IPS-11a (cell line): Measurements from ENCODE around the gene MAP3K4.
"Not testable (repeated sequence)": the region's sequence is repeated elsewhere in the genome, so short reads cannot be mapped to it uniquely, and the experiment has no call there.

Source experiments
- H3K4me3 ChIP-seq: one replicate; pipeline ENCODE4 v1.5.1; 2013; ENCODE audit warnings: low read depth, low read length, control low read depth

MAP3K4 gene

GRCh38 chr6:161117308-161117707 is 125.7 kb downstream of the MAP3K4 start:
- H3K4me3 ChIP-seq = no peak overlapping the region

GRCh38 chr6:161117942-161118341 is 126.4 kb downstream of the MAP3K4 start:
- H3K4me3 ChIP-seq = no peak overlapping the region

GRCh38 chr6:161123319-161123718 is 131.8 kb downstream of the MAP3K4 start:
- not testable (repeated sequence) for H3K4me3 ChIP-seq

GRCh38 chr6:161125591-161125990 is 134.0 kb downstream of the MAP3K4 start:
- no peak overlapping the region for H3K4me3 ChIP-seq

GRCh38 chr6:161127071-161127740 is 135.6 kb downstream of the MAP3K4 start:
- no peak overlapping the region for H3K4me3 ChIP-seq

GRCh38 chr6:161128230-161128629 is 136.7 kb downstream of the MAP3K4 start:
- H3K4me3 ChIP-seq = no peak overlapping the region

- no peak overlapping the region for H3K4me3 ChIP-seq
Observed at GRCh38 chr6:161128680-161129196, 137.2 kb downstream of the MAP3K4 start.

GRCh38 chr6:161130541-161130940 is 139.0 kb downstream of the MAP3K4 start:
- no peak overlapping the region for H3K4me3 ChIP-seq

GRCh38 chr6:161130967-161131766 is 139.6 kb downstream of the MAP3K4 start:
- no peak overlapping the region for H3K4me3 ChIP-seq

- no peak overlapping the region for H3K4me3 ChIP-seq
Observed at GRCh38 chr6:161132384-161132783, 140.8 kb downstream of the MAP3K4 start.

GRCh38 chr6:161133963-161134362 is 142.4 kb downstream of the MAP3K4 start:
- H3K4me3 ChIP-seq = no peak overlapping the region

GRCh38 chr6:161134550-161135298 is 143.2 kb downstream of the MAP3K4 start:
- no peak overlapping the region for H3K4me3 ChIP-seq

GRCh38 chr6:161135695-161136591 is 144.4 kb downstream of the MAP3K4 start:
- no peak overlapping the region for H3K4me3 ChIP-seq

- no peak overlapping the region for H3K4me3 ChIP-seq
Observed at GRCh38 chr6:161136655-161137054, 145.1 kb downstream of the MAP3K4 start.

- no peak overlapping the region for H3K4me3 ChIP-seq
Observed at GRCh38 chr6:161137320-161137719, 145.8 kb downstream of the MAP3K4 start.

GRCh38 chr6:161137839-161138542 is 146.4 kb downstream of the MAP3K4 start:
- no peak overlapping the region for H3K4me3 ChIP-seq

- no peak overlapping the region for H3K4me3 ChIP-seq
Observed at GRCh38 chr6:161138543-161139303, 147.2 kb downstream of the MAP3K4 start.

- H3K4me3 ChIP-seq = no peak overlapping the region
Observed at GRCh38 chr6:161139304-161139765, 147.8 kb downstream of the MAP3K4 start.
